T-helper 22 cell (primary cell): ENCODE data around the gene HMGN1.
"Not testable (repeated sequence)": the region's sequence is repeated elsewhere in the genome, so short reads cannot be mapped to it uniquely, and the experiment has no call there.

Source experiments
- DNase-seq: peaks from one replicate; pipeline ENCODE4 v3.0.0-alpha.2; 2020; ENCODE audit warnings: low read depth

HMGN1 gene, protein sequence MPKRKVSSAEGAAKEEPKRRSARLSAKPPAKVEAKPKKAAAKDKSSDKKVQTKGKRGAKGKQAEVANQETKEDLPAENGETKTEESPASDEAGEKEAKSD

GRCh38 chr21:39348355-39349210, at the start of gene HMGN1:
Gene HMGN1 (minus strand): TSS chr21:39349088. CDS start chr21:39348917, 171 bp downstream.
- DNase-seq: peak; percentile 85

DNA sequence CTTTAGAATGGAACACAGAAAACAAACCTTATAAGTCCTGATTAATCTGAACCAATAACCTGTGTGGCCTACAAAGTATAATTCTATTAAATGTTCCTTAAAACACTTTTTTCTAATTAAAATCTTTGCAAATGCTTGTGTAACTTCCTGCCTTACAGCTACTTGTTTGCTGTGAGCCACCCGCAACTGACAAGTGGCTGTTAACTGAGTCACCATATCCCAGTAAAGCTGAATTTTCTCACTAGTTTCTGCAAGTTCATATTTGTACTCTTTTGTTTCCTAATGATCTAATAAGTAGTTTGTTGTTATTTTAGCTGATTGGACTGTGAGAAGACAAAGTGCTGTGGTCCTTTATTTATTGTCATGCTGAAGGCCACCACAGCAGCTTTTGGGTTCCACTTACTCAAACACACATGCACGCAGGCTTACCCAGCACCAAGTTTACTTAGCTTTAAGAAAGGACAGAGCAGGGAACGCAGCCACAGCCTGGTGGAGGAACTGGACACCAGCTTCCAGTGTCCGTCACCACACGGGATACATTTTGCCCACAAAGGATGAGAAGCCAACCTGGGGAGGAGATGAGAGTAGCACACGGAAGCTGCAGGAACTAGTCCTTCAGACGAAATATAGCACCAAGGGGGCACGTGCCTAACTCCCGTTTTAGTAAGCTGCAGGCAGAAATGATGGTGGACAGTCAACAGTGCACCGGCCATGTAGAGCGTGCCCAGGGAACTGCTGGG, 48.9 kb upstream of the HMGN1 start:
- no peak for DNase-seq

DNA sequence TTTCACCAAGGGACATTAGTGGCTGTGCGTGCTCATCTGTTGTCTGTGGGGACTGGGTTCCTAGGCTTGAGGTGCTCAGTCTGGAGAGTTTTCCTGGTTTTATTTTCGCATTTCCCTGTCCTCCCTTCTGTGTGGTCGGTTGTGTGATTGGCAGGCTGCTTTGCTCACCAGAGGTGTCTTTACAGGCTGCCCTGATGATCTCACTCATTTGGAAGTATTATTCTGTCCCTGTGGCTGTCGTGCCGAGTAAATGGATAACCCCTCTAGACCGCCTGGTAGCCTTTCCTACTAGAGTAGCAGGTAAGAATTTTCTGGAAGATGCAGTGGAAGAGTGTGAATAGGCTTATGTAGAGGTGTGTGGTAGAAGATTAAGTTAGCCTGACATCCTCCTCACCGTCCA, 44.1 kb upstream of the HMGN1 start:
- no peak for DNase-seq

- DNase-seq: no peak
Measured at GRCh38 chr21:39390212-39390765, 41.4 kb upstream of the HMGN1 start.

GRCh38 chr21:39388811-39389155, 39.9 kb upstream of the HMGN1 start:
- DNase-seq: no peak

- DNase-seq: peak; percentile 71
Measured at GRCh38 chr21:39388038-39388810, 39.3 kb upstream of the HMGN1 start.

DNA sequence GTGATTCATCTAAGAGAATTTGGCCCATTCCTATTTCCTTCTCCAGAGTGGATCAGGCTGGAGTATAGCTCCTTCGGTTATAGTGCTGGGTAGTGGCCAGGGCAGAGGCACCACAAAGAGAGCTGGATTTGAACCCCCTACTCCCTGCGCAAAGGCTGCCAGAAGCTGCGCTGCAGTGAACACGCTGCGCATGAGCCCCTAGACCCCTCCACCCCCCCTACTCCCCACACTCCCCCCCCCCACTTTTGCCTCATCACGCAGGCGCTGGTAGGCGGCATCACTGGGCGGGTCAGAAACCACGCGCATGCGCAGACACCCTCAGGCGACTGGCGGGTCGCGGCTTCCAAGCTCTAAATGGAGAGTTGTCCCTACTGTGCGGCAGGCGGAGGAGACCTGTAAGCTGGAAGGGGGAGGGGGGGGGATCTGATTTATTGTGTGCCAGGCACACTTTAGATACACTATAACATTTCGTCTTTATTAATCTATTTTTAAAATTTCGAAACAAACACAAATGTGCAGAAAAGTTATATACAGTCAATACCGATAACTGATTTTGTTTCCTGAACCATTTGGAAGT, 38.7 kb upstream of the HMGN1 start:
- DNase-seq: peak; percentile 86

- DNase-seq: no peak
Measured at GRCh38 chr21:39386899-39387298, 38.0 kb upstream of the HMGN1 start.

DNA sequence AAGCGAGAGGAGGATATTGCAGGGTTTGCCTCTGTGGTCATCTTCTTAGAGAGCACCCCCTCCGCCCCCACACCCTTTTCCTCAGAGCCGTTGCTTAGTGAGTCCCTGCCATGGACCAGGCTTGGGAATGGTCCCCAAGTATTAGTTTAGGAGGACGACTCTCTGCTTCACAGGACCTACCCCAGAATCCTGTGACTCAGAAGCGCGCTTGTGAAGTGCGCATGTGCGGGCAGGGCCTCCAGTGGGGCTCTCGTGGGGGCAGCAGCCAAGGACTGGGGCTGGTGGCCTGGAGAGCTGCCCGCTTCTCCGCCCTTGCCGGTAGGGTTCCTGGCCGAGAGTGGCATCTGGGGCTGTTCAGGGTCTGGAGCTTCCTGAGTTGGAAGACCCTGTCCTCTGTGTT, 37.3 kb upstream of the HMGN1 start:
- no peak for DNase-seq

DNA sequence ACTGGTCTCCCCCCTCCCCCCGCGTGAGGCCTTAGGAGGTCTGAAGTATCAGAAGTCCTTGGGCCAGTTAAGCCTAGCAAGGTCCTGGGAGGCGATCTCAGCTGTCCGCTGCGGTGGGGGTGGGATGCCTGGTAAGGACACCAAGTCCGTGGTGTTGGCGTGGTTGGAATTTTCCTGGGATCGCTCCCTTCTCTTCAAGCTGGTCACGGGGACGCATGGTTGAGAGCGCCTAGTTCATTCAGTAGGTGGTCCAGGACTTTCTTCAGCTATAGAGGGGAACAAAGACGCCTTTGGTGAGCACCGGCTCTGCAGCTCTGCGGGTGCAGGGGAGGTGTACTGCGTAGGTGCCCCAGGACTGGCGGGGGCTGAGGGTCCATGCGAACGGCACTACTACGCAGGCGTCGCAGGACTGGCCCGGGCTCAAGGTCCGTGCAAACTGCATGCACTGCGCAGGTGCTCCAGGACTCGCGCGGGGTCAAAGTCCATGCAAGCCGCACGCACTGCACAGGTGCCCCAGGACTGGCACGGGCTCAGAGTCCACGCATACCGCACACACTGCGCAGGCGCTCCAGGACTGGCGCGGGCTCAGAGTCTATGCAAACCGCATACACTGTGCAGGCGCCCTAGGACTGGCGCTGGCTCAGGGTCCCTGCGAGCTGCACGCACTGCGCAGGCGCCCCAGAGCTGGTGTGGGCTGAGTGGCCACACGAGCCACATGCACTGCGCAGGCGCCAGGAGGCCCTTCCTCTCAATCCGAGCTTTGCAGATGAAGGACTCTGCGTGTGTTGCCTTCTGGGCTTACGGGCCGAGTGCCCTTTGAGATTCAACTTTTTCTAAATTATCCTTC, 36.6 kb upstream of the HMGN1 start:
- no peak for DNase-seq

GRCh38 chr21:39384674-39385298, 35.9 kb upstream of the HMGN1 start:
- DNase-seq: no peak

DNA sequence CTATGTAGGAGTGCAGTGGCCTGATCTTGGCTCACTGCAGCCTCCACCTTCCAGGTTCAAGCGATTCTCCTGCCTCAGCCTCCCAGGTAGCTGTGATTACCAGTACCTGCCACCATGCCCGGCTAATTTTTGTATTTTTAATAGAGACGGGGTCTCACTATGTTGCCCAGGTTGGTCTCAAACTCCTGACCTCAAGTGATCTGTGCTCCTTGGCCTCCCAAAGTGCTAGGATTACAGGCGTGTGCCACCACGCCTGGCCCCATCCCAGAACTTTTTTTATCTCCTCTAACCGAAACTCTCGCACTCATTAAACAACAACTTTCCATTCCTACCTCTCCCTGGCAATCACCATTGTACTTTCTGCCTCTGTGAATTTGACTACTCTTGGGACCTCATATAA, 33.2 kb upstream of the HMGN1 start:
- DNase-seq: not testable (repeated sequence)

DNA sequence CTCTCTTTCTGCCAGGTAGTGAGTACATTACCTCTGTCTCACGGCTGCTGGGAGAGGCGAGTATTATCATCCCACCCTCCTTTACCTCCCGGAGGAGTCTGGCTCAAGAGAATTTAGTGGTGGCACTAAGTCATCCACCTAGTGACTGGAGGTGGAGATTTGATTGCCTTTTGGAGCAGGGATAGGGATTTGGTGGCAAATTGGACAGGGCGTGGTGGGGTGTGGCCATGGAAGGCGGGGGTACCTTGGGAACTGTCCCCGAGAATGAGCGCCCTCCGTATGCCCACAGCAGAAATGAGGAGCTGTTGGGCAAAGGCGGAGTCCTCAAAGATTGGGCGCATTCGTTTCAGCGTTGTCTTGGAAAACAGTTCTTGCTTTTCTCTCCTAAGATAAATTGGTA, 32.1 kb upstream of the HMGN1 start:
- DNase-seq: no peak

- DNase-seq: peak; percentile 85
Measured at GRCh38 chr21:39379986-39380891, 31.4 kb upstream of the HMGN1 start.

GRCh38 chr21:39377444-39378050, 28.7 kb upstream of the HMGN1 start:
- DNase-seq: no peak

GRCh38 chr21:39375446-39375845, 26.6 kb upstream of the HMGN1 start:
- no peak for DNase-seq

DNA sequence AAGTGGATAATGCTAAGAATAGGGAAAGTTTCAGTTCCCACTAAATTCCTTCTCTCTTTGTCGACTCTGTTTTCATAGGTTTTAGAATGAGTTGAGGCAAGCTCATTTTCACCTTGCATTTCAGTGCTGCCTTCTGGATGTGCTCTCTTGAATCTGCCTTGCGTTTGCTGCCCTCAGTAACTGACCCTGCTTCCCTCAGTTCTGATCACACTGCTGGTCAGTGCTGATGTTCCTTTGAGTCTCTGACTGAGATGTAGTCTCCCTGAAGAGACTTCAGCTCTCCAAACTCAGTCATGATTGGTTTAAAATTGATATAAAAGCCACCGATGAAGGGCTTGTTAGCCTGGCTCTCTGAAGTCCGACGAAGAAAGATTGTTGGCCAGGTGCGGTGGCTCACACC, 25.2 kb upstream of the HMGN1 start:
- no peak for DNase-seq

DNA sequence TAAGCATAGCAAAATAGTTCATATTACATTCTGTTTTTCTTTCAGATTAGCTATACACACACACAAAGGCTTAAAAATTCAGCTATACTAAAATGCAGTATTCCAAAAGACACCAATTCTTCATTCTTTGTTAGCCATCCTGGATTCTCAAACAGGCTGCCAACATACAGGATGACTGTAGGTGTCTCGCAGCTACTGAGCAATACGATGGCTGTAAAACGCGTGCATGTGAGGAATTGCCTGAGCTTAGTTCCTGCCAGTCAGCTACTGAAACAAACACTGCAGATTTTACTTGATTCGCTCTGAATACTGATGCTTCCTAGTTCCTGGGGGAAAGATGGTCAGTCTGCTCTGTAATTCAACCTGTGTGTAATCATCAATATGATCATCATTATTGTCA, 24.7 kb upstream of the HMGN1 start:
- DNase-seq: no peak

- not testable (repeated sequence) for DNase-seq
Measured at GRCh38 chr21:39369896-39370288, 21.0 kb upstream of the HMGN1 start.
